HCT116 (cell line): ENCODE results near the gene GNPTG.

Experiments used
- CEBPB ChIP-seq: IDR thresholded peaks from 2 replicates; pipeline ENCODE4 v1.6.1; 2012; ENCODE audit warnings: low read depth
- CTCF ChIP-seq, 3 experiments: fragments of 200-600 bp in 1 of 3; sonication (generic) in 1 of 3; IDR thresholded peaks in 2 of 3; conservative IDR thresholded peaks in 1 of 3; 2 replicates each; pipeline ENCODE4 v1.5.1; 2012 to 2017; ENCODE audit warnings: low read depth in 2 of 3, low read length in 2 of 3, antibody characterized with exemption in 1 of 3, borderline replicate concordance in 1 of 3, control low read depth in 1 of 3, mild to moderate bottlenecking in 1 of 3, mixed read lengths in 1 of 3, mixed run types in 1 of 3, moderate library complexity in 1 of 3; ENCODE audit not compliant: insufficient read depth in 1 of 3
- EGR1 ChIP-seq: IDR thresholded peaks from 2 replicates; pipeline ENCODE4 v1.6.1; 2012; ENCODE audit warnings: low read depth
- POLR2A ChIP-seq: IDR thresholded peaks from 2 replicates; pipeline ENCODE4 v1.7.0; 2011; ENCODE audit warnings: borderline replicate concordance; ENCODE audit not compliant: insufficient read depth, insufficient read length; ENCODE audit errors: extremely low read depth
- POLR2AphosphoS5 ChIP-seq: IDR thresholded peaks from 2 replicates; pipeline ENCODE4 v1.6.1; 2011; ENCODE audit warnings: mild to moderate bottlenecking, low read depth, low read length, moderate library complexity

- no peak for TF ChIP-seq EGR1
- no peak for TF ChIP-seq CTCF (IDR thresholded peaks at IDR 0.05 in 2 of 3, conservative IDR thresholded peaks at IDR 0.05 in 1 of 3; ENCODE audit: borderline replicate concordance in 1 of 3, insufficient read depth in 1 of 3, low read depth in 2 of 3, low read length in 2 of 3)
- TF ChIP-seq CEBPB: no peak
- no peak for TF ChIP-seq POLR2AphosphoS5
- no peak for TF ChIP-seq POLR2A
Measured at GRCh38 chr16:1394367-1394951, 42.7 kb downstream of the GNPTG start.
